ENCODE data around the gene RAB23.
"Not testable (repeated sequence)": the region's sequence is repeated elsewhere in the genome, so short reads cannot be mapped to it uniquely, and the experiment has no call there.

Gene RAB23

DNA sequence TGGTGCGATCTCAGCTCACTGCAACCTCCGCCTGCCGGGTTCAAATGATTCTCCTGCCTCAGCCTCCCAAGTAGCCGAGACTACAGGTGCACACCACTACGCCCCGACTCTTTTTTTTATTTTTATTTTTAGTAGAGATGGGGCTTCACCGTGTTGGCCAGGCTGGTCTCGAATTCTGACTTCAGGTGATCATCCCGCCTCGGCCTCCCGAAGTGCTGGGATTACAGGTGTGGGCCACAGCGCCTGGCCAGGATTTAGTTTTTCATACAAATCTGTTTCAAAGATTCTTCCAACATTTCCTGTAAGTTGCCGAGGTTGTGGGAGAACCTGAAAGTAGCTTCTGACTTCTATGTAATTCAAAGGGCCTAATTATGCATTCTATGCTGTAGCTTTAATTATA, 21.4 kb upstream of the RAB23 start:
- DNase-seq (ENCODE audit: low spot score) = not testable (repeated sequence)

DNA sequence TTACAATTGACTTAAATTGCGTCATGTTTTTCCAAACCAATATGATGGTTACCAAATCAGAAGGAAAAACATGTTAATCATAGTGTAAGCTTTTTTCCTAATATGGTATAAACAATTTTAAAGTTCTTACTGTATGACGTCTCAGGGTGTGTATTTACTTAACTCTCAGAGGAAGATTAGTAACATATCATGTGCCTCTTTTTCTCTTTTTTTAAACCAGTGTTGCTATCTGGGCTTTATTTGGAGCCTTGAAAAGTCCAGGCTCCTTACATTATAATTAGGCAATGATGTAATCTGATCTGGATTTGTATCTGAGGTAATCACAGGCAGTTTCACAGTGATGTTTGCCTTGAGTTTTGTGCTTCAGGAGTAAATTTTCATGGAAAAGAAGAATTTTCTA, 20.4 kb upstream of the RAB23 start:
- DNase-seq (ENCODE audit: low spot score) = no peak

DNA sequence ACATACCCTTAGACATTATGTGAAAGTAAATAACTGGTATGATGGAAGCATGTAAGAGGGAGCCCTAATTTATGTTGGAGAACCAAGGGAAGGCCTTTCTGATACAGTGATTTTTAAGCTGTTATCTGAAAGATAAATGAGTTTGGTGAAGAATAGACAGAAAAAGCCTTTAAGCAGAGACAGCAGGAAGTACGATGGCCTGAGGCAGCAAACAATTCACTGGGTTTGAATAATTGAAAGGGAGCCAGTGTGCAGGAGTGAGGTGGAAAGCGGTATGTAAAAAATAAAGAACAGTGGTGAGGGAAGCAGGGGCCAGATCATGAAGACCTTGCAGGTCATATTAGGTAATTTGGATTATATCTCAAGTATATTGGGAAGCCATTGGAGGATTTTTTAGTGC, 4.1 kb upstream of the RAB23 start:
- no peak for DNase-seq (ENCODE audit: low spot score)

DNA sequence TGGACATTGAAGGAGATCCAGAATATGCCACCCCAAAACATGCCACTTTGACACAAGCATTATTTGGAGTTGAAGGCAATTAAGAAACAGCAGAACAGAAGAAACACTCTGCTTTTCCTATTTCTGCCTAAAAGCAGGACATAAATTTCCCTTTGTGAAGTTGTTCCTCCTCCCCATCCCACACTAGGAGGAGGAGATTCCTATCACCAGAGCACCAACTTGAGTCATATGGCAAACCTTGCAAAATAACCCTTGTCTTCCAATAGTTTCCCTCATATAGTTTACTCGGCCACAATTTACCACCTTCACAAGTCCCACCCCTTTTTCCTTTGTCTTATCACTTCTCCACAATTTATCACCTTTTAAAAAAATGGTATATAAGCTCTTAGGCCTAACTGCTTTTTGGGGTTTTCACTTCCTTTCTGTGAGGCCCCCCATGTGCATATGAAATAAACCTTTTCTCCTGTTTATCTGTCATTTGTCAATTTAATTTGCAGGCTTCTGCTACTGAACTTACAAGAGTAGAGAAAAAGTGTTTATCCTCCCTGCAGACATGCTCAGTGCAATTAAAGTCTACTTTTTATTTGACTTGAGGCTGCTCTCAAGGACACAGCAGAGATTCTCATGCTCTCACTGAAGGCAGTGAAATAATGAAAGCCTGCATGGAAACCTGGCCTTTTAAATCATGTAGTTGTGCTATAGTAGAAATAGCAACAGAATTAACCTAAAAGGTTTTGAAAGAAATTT, 2.8 kb upstream of the RAB23 start:
- DNase-seq (ENCODE audit: low spot score) = no peak

DNA sequence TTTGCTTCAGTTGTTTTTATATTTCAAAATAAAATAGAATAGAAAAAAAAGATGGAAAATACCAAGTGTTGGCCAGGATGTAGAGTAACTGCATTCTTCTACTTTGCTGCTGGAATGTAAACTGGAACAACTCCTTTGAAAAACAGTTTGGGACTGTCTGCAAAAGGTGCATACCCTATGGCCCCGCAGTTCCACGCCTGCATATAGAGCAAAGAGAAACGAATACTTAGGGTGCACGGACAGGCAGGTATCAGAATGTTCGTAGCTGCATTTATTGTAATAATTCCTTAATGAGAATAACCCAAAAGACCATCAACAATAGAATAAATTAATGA, 603 bp upstream of the RAB23 start:
- no peak for DNase-seq (ENCODE audit: low spot score)

DNA sequence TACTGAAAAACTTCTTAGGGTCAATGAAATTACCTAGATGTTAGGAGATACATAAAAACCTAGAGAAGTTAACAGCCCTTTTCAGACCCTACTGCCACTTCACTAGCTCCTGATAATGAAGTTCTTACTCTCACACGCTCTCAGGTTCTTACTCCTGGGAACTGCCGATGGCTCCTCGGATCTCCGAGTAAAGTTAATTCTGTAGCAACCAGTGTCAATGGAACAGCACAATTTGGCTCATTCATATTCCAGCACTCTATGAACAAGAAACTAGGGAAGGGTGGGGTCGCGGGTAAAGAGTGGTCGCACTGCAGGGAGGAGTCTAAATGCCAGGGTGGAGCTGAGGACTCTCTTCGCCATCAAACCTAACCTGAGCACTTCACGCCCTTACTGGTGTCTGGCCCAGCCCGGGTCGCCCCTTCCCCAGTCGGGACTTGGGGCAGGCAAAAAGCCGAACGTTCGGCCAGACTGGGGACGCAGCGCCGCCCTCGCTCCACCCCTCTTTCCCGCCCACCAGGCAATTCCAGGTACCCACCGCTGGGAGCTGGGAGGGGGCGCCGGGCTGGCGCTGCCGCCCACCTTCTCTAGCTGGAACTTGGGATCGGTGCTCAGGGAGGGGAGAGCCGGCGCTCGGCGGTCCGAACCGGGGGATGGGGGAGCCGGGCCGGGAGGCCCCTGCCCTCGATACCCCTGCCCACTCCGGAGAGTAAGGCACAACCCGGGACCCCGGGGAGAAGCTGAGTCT, 744 bp downstream of the RAB23 start:
- DNase-seq (ENCODE audit: low spot score) = peak; percentile 80

DNA sequence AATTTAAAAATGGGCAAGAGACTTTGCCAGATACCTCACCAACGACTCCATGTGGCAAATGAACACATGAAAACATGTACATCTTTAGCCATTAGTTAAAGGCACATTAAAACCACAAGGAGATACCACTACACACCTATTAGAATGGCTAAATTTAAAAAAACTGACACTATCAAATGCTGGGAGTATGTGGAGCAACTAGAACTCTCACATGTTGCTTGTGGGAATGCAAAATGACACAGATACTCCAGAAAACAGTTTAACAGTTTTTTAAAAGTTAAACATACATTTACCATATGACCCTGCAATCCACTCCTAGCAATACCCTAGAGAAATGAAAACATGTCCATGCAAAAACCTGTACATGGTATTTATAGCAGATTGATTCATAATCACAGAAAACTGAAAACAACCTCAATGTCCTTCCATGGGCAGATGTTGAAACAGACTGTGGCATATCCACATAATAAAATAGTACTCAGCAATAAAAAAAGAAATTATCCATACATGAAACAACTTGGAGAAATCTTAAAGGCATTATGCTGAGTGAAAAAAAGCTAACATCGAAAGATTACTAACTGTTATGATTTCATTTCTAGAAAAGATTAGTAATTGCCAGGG, 1.9 kb downstream of the RAB23 start:
- no peak for DNase-seq (ENCODE audit: low spot score)

DNA sequence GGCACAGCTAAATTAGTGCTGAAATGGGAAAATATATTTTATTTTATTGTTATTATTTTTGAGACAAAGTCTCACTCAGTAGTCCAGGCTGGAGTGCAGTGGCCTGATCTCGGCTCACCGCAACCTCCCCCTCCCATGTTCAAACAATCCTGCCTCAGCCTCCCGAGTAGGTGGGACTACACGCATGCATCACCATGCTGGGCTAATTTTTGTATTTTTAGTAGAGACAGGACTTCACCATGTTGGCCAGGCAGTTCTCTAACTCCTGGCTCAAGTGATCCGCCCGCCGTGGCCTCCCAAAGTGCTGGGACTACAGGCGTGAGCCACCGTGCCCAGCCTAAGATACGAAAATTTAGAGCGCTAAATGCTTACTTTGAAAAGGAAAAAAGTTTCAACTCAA, 4.8 kb downstream of the RAB23 start:
- DNase-seq (ENCODE audit: low spot score) = no peak

DNA sequence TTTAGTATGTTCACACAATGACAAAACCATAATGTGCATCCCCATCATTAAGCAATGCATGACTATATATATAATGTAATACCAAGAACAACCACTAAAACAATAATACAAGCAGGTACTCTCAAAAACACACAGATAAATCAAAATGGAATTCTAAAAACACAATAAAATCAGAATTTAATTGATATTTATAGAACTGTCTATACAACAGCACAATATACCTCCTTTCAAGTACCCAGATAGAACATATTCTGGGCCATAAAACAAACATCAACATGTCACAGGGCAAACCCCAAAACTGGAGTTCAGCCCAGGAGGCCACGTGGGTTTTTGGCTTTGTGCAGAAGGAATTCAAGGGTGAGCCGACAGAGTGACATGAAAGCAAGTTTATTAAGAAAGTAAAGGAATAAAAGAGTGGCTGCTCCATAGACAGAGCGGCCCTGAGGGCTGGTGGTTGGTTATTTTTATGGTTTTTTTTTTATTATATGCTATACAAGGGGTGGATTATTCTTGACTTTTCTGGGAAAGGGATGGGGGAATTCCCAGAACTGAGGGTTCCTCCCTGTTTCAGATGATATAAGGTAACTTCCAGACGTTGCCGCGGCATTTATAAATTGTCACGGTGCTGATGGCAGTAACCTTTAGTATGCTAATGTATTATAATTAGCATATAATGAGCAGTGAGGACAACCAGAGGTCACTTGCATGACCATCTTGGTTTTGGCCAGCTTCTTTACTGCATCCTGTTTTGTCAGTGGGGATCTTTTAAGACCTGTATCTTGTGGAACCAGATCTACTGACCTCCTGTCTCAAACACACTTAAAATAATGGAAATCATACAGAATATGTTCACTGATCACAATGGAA, 5.6 kb downstream of the RAB23 start:
- DNase-seq (ENCODE audit: low spot score) = no peak

DNA sequence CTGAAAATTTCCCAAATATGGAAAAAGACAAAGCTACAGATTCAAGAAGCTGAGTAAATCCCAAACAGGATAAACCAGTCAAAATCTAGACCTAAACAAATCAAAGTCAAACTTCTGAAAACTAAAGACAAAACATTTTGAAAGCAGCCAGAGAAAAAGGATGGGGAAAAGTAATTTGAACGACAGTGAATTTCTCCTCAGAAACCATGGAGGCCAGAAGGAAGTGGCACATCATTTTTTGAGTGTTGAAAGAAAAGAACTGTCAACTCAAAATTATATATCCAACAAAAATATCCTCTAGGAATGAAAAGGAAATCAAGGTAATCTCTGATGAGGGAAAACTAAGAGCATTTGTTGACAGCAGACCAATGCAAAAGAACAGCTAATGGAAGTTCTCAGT, 6.8 kb downstream of the RAB23 start:
- DNase-seq (ENCODE audit: low spot score) = no peak

DNA sequence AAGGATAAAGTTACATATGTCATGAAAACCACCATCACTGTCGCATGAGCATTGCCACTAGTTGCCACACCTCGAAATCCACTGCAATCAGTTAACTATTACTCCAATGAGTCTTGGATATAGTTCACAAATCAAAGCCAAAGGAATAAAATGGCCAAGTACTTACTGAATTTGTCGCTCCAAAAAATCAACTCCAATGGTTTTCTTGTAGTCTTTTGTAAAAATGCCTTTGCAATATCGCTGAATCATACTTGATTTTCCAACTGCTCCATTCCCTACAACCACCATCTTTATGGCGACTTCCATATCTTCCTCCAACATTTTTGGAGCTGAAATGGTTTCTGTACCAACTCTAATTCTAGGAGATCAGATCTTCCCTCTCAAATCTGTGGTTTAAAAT, 12.0 kb downstream of the RAB23 start:
- DNase-seq (ENCODE audit: low spot score) = no peak

DNA sequence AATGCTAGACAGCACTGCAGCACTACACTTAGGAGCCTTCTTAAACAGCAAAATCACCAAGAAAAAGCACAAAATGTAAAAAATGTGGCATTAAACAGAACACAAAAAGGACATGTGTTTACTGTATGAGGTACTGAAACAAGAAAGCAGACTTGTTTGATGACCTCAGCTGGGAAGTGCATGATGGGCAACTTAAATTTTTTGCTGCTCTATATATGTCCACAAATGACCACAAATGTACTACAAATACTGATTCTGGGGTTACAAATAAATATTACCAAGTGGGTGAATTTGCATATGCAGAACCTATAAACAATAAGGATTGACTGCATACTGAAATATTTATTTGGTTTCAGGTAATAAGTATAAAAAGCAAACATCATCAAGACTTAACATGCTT, 13.1 kb downstream of the RAB23 start:
- no peak for DNase-seq (ENCODE audit: low spot score)

DNA sequence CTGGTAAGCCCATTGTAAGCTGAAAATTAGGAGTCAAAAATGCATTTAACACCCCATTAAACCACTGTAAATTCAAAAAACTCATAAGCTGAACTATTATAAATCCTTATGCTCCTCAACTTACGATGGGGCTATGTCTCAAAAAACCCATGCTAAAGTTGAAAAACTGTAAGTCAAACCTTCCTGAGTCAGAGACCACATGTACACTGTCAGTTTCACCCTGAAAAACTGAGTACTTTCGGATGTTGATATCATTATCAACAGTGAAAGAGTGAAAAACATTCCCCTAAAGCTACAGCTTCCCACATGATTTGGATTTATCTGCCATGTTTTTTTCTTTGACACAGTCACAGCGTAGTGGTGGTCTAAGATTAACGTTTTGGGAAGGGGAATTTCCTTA, 14.2 kb downstream of the RAB23 start:
- DNase-seq (ENCODE audit: low spot score) = no peak

DNA sequence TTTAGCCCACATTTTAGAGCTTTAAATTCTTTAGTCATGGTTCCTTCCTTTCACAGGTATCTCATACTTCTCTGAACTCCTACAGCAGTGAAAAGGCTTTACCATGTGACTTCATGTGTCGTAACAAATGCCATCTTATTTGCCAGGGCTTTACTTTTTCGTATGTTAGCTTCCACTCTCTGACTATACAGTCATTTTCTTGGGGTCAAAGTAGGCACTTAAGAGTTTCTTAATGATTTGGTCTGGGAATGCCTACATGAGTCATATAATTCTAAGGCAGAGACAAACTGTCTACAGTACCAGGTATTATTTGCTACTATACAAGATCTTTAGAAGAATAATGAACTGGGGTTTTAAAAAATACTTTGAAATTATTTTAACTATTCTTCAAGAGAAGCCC, 15.0 kb downstream of the RAB23 start:
- DNase-seq (ENCODE audit: low spot score) = no peak

DNA sequence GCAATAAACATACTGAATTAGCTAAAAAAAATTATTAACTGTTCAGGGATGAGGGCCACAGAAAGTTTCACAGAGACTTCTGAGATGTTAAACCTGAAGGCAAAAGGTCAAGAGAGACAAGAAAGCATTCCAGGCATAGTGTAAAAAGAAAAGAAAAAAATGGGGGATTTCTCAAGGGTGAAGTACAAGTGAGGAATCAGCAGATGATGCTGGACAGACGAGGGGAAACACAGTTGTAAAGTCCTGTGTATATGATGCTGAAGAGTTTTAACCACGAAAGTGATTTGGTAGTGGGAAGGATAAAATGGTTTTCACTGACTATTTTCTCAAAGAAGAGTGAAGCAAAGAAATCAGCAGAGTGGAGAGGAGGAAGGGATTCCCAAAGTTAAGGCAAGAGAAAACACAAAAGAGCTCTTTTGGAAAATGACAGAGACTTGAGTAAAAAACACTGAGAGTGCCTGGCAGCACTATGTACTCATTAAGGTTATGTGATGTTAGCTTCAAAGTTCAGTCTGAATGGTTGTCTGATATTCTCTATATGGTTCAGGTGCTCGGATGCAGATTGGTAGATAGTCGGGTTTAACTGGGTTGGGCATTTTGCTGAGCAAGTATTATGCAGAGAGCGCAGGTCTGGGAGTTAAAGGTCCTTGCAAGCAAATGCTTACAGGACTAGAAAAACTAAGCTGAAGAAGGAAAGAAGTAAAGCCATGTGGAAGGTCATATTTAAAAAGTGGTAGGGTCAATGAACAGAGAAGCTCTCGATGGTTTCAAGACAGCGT, 16.4 kb downstream of the RAB23 start:
- no peak for DNase-seq (ENCODE audit: low spot score)

DNA sequence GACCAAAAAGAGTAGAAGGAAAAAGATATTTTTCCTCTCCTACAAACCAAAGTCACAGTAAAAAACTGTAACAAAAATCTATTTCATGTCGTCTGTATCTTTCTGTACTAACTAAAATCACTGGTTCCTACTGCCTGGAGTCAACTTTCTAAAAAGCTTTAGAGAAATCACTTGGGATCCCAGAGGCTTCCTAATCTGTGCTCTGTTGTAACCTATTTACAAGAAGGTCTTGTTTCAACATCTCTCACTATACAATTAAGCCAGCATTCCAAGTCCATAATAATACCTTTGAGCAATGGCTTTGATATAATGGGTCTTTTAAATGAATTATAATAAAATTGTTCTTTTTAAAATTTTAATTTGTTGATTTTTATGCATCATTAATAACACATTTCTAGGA, 20.4 kb downstream of the RAB23 start:
- DNase-seq (ENCODE audit: low spot score) = no peak

DNA sequence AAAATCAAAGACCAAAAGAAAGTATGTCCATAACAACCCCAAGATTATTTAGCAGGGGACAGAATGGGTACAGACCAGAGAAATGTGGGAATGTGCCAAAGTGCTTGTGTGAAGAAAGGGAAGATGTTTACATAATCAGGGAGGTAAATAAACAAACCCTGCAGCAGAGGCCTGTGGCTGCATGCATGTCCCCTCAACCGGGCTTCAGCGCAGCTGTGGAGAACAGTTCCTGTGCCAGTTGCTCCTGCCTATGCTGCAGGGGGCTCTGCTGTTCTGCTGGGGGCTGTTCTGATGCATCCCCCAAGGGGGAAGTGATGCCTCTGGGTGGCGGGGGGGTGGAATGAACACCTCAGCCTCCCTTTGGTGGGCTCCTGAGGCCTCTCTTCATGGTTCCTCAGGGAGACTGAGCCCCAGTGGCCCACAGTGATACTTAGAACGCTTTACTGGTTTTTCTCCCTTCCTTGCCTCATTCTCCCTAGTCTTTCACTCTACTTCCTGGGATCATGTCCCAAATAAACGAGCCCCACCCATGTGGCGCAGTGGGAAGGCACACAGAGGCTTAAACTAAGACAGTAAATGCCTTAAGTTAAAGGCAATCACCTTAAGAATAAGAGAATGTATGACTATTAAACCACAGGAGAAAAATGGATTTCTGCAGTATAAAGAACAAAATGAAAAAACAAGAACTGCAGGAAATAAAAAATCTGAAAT, 23.0 kb downstream of the RAB23 start:
- DNase-seq (ENCODE audit: low spot score) = peak; percentile 22

DNA sequence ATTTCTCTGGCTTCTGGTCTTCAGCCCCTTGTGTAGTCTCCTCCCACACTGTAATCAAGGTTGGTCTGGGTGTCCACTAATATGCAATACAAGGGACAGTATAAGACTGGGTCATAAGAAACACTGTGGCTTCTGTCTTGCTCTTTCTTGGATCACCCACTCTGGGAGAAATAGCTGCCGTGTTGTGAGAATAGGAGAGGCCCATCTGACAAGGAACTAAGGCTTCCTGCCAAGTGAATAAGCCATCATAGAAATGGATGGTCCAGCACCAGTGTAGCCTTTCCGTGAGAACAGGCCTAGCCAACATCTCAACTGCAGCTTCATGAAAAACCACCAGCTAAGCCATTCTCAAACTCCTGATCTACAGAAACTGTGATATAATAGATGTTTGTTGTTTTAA, 26.6 kb downstream of the RAB23 start:
- DNase-seq (ENCODE audit: low spot score) = no peak

DNA sequence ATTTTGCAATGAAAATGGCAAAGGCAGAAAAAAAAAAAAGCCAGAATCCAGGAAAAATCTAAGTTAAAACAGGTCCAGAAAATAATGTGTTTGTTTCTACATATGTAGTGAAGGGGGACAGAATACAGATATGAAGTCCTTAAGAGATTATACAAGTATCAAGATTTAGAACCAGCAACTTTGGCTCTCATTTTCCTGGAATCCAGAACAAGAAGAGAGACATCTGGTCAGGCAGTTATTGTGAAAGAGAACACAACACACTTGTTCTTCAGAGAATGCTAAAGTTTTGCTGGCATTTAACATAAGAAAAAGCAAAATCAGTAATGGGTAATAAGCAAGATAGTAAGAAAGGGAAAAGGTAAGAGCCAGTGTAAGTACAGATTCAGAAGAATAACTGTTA, 28.9 kb downstream of the RAB23 start:
- no peak for DNase-seq (ENCODE audit: low spot score)

DNA sequence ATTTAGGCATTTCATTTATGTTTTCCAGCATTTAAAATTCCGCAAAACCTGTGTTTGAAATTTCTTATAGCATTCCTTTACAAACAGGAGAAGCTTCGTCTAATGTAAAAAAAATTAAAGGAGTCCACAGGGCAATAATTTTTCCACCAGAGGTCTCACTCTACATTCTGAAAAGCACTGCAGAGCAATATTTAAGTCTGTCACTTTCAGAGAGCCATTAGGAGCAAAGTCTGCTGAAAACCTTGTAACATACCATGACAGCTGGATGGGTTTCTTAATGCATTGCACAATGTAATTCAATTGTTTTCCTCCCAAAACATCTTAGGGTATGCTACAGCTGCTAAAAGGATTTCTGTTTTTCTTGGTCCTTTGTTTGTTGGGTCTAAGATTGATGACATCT, 32.0 kb downstream of the RAB23 start:
- no peak for DNase-seq (ENCODE audit: low spot score)

DNA sequence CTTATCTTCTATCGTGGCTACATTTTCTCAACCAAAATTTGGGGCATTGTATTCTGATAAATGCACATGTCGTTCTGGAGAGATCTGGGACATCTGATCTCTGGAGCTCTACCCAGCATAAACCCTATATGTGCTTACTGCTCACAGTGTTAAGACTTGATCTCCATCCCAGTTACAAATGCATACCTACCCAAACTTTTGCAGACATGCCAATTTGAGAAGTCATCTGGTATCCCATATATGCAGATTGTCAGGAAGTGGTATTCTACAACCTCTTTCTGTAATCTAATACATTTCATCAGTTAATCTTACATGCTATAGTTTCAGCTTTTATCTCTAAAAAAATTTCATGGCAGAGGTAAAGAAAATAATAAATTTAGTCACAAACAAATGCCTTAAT, 38.8 kb downstream of the RAB23 start:
- DNase-seq (ENCODE audit: low spot score) = no peak

Measured in iPS-NIHi11 (cell line).